A549 (cell line): ENCODE data around the gene LMF1.

ENCODE experiments used
- CTCF ChIP-seq: fragments of >200 bp; sonication (Bioruptor Twin); formaldehyde crosslinking; IDR thresholded peaks from 3 replicates; pipeline ENCODE4 v1.5.1; 2016
- EP300 ChIP-seq, 2 experiments: fragments of >200 bp; sonication (Bioruptor Twin); formaldehyde crosslinking; IDR thresholded peaks; 2 replicates in 1 of 2; 3 replicates in 1 of 2; pipeline ENCODE4 v1.6.1; 2016 to 2017
- HDAC2 ChIP-seq: fragments of 200-600 bp; sonication (generic); IDR thresholded peaks from 2 replicates; pipeline ENCODE4 v1.6.1; 2016
- JUN ChIP-seq, 2 experiments: fragments of >200 bp; sonication (Bioruptor Twin); formaldehyde crosslinking; IDR thresholded peaks; 2 replicates in 1 of 2; 3 replicates in 1 of 2; pipeline ENCODE4 v1.6.1; 2016 to 2017
- NR3C1 ChIP-seq: fragments of >200 bp; sonication (Bioruptor Twin); formaldehyde crosslinking; IDR thresholded peaks from 3 replicates; pipeline ENCODE4 v1.6.1; 2017
- POLR2A ChIP-seq: IDR thresholded peaks from 2 replicates; pipeline ENCODE4 v1.6.1; 2012; ENCODE audit warnings: mild to moderate bottlenecking, low read length
- RCOR1 ChIP-seq: fragments of 150-350 bp; IDR thresholded peaks from 2 replicates; pipeline ENCODE4 v1.6.1; 2014; ENCODE audit warnings: antibody characterized with exemption, low read length, low read depth
- RFX5 ChIP-seq: fragments of 450-650 bp; IDR thresholded peaks from 2 replicates; pipeline ENCODE4 v1.7.1; 2014; ENCODE audit warnings: antibody characterized with exemption, mild to moderate bottlenecking, moderate library complexity
- RNF2 ChIP-seq: fragments of 200-600 bp; sonication (generic); IDR thresholded peaks from 2 replicates; pipeline ENCODE4 v1.6.1; 2016; ENCODE audit warnings: low read depth, mild to moderate bottlenecking, antibody characterized with exemption, moderate library complexity, borderline replicate concordance
- TF ChIP-seq, protein P1 (sequence below): IDR thresholded peaks from 2 replicates; pipeline ENCODE4 v1.6.1; 2012; ENCODE audit warnings: low read depth, borderline replicate concordance
- TF ChIP-seq, protein P2 (sequence below): fragments of 200-600 bp; sonication (generic); IDR thresholded peaks from 2 replicates; pipeline ENCODE4 v1.6.1; 2016; ENCODE audit warnings: antibody characterized with exemption, mild to moderate bottlenecking, moderate library complexity
- TF ChIP-seq, protein P3 (sequence below): fragments of 250-450 bp; sonication (Bioruptor Pico); IDR thresholded peaks from 2 replicates; pipeline ENCODE4 v1.5.0; 2021; ENCODE audit warnings: mild to moderate bottlenecking, moderate library complexity, borderline replicate concordance

DNA sequence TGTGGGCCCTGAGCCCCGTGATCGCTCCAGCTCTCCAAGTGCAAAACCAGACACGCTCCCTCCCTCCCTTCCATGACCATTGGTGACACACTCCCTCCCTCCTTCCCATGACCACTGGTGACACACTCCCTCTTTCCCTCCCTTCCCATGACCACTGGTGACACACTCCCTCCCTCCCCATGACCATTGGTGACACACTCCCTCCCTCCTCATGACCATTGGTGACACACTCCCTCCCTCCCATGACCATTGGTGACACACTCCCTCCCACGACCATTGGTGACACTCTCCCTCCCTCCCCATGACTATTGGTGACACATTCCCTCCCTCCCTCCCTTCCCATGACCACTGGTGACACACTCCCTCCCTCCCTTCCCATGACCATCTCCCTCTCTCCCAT lies 56.3 kb downstream of the LMF1 start:
- TF ChIP-seq CTCF (no peak), HDAC2 (no peak), JUN (IDR thresholded peaks at IDR 0.05) (no peak), RCOR1 (no peak), NR3C1 (no peak), RNF2 (no peak), RFX5 (no peak), POLR2A (no peak), EP300 (IDR thresholded peaks at IDR 0.05) (no peak)
- TF ChIP-seq, protein P1, sequence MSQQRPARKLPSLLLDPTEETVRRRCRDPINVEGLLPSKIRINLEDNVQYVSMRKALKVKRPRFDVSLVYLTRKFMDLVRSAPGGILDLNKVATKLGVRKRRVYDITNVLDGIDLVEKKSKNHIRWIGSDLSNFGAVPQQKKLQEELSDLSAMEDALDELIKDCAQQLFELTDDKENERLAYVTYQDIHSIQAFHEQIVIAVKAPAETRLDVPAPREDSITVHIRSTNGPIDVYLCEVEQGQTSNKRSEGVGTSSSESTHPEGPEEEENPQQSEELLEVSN, result no peak
- TF ChIP-seq, protein P2, sequence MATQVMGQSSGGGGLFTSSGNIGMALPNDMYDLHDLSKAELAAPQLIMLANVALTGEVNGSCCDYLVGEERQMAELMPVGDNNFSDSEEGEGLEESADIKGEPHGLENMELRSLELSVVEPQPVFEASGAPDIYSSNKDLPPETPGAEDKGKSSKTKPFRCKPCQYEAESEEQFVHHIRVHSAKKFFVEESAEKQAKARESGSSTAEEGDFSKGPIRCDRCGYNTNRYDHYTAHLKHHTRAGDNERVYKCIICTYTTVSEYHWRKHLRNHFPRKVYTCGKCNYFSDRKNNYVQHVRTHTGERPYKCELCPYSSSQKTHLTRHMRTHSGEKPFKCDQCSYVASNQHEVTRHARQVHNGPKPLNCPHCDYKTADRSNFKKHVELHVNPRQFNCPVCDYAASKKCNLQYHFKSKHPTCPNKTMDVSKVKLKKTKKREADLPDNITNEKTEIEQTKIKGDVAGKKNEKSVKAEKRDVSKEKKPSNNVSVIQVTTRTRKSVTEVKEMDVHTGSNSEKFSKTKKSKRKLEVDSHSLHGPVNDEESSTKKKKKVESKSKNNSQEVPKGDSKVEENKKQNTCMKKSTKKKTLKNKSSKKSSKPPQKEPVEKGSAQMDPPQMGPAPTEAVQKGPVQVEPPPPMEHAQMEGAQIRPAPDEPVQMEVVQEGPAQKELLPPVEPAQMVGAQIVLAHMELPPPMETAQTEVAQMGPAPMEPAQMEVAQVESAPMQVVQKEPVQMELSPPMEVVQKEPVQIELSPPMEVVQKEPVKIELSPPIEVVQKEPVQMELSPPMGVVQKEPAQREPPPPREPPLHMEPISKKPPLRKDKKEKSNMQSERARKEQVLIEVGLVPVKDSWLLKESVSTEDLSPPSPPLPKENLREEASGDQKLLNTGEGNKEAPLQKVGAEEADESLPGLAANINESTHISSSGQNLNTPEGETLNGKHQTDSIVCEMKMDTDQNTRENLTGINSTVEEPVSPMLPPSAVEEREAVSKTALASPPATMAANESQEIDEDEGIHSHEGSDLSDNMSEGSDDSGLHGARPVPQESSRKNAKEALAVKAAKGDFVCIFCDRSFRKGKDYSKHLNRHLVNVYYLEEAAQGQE, result no peak
- TF ChIP-seq, protein P3, sequence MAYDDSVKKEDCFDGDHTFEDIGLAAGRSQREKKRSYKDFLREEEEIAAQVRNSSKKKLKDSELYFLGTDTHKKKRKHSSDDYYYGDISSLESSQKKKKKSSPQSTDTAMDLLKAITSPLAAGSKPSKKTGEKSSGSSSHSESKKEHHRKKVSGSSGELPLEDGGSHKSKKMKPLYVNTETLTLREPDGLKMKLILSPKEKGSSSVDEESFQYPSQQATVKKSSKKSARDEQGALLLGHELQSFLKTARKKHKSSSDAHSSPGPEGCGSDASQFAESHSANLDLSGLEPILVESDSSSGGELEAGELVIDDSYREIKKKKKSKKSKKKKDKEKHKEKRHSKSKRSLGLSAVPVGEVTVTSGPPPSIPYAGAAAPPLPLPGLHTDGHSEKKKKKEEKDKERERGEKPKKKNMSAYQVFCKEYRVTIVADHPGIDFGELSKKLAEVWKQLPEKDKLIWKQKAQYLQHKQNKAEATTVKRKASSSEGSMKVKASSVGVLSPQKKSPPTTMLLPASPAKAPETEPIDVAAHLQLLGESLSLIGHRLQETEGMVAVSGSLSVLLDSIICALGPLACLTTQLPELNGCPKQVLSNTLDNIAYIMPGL (CRISPR knock-in tag), result no peak
